ENCODE measurements around the gene TAS1R3. TPM values are rescaled to one million over a fixed set of nuclear protein-coding genes. Genes with fewer than 3 reads are reported as not detected.

The TAS1R3 gene
- total and polyA plus RNA-seq, 12 donors: 0.05 to 0.86 (median 0.56) TPM

GRCh38 chr1:1370771-1371300 lies 39.8 kb downstream of the TAS1R3 start:
- no peak for DNase-seq
- no peak overlapping the region for H3K27ac ChIP-seq
- 72 to 81% (median 76%) methylated on average over 4 to 16 of the region's 16 CpGs for WGBS, 4 donors
- no peak overlapping the region for H3K4me3 ChIP-seq
- intact Hi-C loops (cut with DNase I): no loop called here
- H3K4me1 ChIP-seq (replicated peaks in 1 of 2): peaks cover 7 to 28% of the 10 kb centered on the region in 2 donors
- no peaks in the 10 kb centered on the region for H3K9me3 ChIP-seq (replicated peaks in 1 of 3)
- no peak for TF ChIP-seq POLR2A (IDR thresholded peaks at IDR 0.05)
- TF ChIP-seq, protein P1, sequence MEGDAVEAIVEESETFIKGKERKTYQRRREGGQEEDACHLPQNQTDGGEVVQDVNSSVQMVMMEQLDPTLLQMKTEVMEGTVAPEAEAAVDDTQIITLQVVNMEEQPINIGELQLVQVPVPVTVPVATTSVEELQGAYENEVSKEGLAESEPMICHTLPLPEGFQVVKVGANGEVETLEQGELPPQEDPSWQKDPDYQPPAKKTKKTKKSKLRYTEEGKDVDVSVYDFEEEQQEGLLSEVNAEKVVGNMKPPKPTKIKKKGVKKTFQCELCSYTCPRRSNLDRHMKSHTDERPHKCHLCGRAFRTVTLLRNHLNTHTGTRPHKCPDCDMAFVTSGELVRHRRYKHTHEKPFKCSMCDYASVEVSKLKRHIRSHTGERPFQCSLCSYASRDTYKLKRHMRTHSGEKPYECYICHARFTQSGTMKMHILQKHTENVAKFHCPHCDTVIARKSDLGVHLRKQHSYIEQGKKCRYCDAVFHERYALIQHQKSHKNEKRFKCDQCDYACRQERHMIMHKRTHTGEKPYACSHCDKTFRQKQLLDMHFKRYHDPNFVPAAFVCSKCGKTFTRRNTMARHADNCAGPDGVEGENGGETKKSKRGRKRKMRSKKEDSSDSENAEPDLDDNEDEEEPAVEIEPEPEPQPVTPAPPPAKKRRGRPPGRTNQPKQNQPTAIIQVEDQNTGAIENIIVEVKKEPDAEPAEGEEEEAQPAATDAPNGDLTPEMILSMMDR (IDR thresholded peaks at IDR 0.05): no peak
- peaks cover 0 to 10% of the 10 kb centered on the region in 2 donors for H3K36me3 ChIP-seq (replicated peaks in 1 of 2)
- H3K27me3 ChIP-seq: no peaks in the 10 kb centered on the region

DNA sequence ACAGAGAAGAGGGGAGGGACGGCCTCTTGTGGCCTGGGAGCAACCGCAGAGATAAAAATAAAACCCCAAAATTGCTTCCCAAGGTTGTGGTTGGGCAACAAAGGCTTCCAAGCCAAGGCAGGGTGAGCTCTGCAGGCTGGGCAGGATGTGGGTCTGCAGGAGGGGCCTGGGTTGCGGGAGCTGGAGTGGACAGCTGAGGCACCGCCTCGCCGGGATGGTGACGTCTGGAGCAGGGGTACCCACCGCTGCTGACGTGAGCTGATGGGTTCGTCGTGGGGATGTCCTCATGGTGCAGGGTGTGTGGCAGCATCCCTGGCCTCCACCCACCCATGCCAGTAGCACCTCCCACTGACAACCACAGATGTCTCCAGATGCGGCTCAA lies 40.3 kb downstream of the TAS1R3 start:
- intact Hi-C loops (cut with DNase I): no loop called here

GRCh38 chr1:1371746-1372711 lies 40.9 kb downstream of the TAS1R3 start:
- 29 to 49% (median 29%) methylated on average over 19 to 26 of the region's 26 CpGs; no CpG with 5 or more reads in 1 of the 4 donors for WGBS, 4 donors
- DNase-seq: peak; percentile 57 to 81 (median 68)
- Histone ChIP-seq H3K27me3 (no peaks in the 10 kb centered on the region), H3K9me3 (replicated peaks in 1 of 3) (no peaks in the 10 kb centered on the region), H3K4me3 (no peak overlapping the region), H3K27ac (peak overlapping the region in 1 of 5 donors; percentile 34), H3K36me3 (replicated peaks in 1 of 2) (peaks cover 0 to 10% of the 10 kb centered on the region in 2 donors), H3K4me1 (replicated peaks in 1 of 2) (peaks cover 7 to 31% of the 10 kb centered on the region in 2 donors)
- no peak for TF ChIP-seq POLR2A (IDR thresholded peaks at IDR 0.05)
- TF ChIP-seq, protein P1 (IDR thresholded peaks at IDR 0.05): peak; percentile 73 to 96 (median 81)
- intact Hi-C loops (cut with DNase I): no loop called here

More for the DNA sequence above, 40.3 kb downstream of the TAS1R3 start:
- Histone ChIP-seq H3K36me3 (replicated peaks in 1 of 2) (peaks cover 0 to 10% of the 10 kb centered on the region in 2 donors), H3K4me3 (no peak overlapping the region), H3K27me3 (no peaks in the 10 kb centered on the region), H3K9me3 (replicated peaks in 1 of 3) (no peaks in the 10 kb centered on the region), H3K4me1 (replicated peaks in 1 of 2) (peaks cover 7 to 31% of the 10 kb centered on the region in 2 donors), H3K27ac (peak overlapping the region in 1 of 5 donors; percentile 34)
- WGBS, 4 donors: 32 to 58% (median 53%) methylated on average over 9 to 12 of the region's 12 CpGs
- TF ChIP-seq POLR2A (IDR thresholded peaks at IDR 0.05): no peak
- TF ChIP-seq, protein P1 (IDR thresholded peaks at IDR 0.05): no peak
- no peak for DNase-seq

DNA sequence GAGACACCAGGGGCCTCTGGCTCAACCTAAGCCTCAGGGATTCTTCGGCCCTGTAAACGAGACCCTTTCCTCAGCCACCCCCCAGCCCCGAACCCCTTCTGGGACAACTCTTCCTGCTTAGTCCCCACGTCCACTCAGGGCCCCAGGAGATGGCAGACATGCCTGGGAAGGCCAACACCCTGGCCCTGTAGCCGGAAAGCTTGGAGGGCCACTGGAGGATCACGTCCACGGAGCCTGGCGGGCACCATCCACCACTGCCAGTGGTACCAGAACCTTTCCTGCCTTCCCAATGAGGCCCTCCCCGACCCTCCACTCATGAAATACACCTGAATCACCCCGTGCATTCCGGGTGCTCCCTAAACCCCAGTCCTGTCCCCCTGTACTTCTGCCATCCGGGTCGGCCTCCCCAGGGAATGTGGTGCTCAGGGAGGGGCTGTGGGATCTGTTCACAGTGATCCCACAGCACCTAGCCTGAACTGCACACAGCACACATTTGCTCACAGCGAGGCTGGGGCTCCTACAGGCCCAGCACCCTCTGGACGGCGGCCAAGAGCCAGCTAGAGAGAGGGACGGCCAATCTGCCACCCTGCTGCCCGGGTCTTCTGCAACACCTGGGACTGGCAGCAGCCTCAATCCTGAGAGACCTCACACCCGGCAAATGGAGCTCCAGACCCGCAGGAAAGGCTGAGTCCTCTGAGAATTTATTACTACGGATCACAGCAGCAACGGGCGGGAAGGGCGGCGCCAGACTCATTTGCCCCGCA lies 42.2 kb downstream of the TAS1R3 start:
- Histone ChIP-seq H3K4me1 (replicated peaks in 1 of 2) (peaks cover 7 to 31% of the 10 kb centered on the region in 2 donors), H3K36me3 (replicated peaks in 1 of 2) (peaks cover 0 to 10% of the 10 kb centered on the region in 2 donors), H3K9me3 (replicated peaks in 1 of 3) (no peaks in the 10 kb centered on the region), H3K27me3 (no peaks in the 10 kb centered on the region), H3K27ac (no peak overlapping the region), H3K4me3 (no peak overlapping the region)
- TF ChIP-seq, protein P1 (IDR thresholded peaks at IDR 0.05): no peak
- TF ChIP-seq POLR2A (IDR thresholded peaks at IDR 0.05): no peak
- WGBS, 4 donors: 85 to 91% (median 86%) methylated on average over 12 to 26 of the region's 26 CpGs
- DNase-seq: peak in 1 of 7 donors; percentile 36
- intact Hi-C loops (cut with DNase I): no loop called here

Measured in adrenal gland (tissue), 12 donors.